ENCODE data around the gene SLC34A1. TPM values are rescaled to one million over a fixed set of nuclear protein-coding genes. Genes with fewer than 3 reads are reported as not detected.
A peak's percentile ranks its signal among the peaks of the same experiment; 100 is the strongest.
"Not testable (repeated sequence)": the region's sequence is repeated elsewhere in the genome, so short reads cannot be mapped to it uniquely, and the experiment has no call there.

Gene SLC34A1
- total RNA-seq, 1 experiment from 2014 or later = 1.5 TPM

- peak; percentile 33 for DNase-seq (ENCODE audit: low read depth)
- in situ Hi-C loops (cut with HindIII; ENCODE audit: low pct_unique_long_range_greater_than_20kb, low sequenced_read_pairs) = no loop called here
Measured at GRCh38 chr5:177354256-177354655, 30.0 kb upstream of the SLC34A1 start.

- DNase-seq (ENCODE audit: low read depth) = no peak
- in situ Hi-C loops (cut with HindIII; ENCODE audit: low pct_unique_long_range_greater_than_20kb, low sequenced_read_pairs) = no loop called here
Measured at GRCh38 chr5:177354711-177355110, 29.5 kb upstream of the SLC34A1 start.

- no peak for DNase-seq (ENCODE audit: low read depth)
- in situ Hi-C loops (cut with HindIII; ENCODE audit: low pct_unique_long_range_greater_than_20kb, low sequenced_read_pairs) = no loop called here
Measured at GRCh38 chr5:177355162-177355867, 28.9 kb upstream of the SLC34A1 start.

DNA sequence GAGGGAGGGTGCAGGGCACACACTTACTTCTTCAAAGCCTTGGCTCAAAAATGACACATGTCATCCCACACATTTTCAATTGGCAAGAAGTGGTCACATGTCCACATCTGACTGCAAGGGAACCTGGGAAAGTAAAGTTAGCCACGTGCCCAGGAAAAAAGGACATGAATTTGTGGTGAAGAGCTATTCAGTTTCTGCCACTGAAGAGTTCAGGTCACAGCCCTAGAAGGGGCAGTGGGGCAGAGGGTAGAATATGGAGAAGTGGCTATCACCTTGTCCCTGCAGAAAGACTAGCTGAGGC is 28.4 kb upstream of the SLC34A1 start:
- no peak for DNase-seq (ENCODE audit: low read depth)
- in situ Hi-C loops (cut with HindIII; ENCODE audit: low pct_unique_long_range_greater_than_20kb, low sequenced_read_pairs) = no loop called here

- no peak for DNase-seq (ENCODE audit: low read depth)
- in situ Hi-C loops (cut with HindIII; ENCODE audit: low pct_unique_long_range_greater_than_20kb, low sequenced_read_pairs) = no loop called here
Measured at GRCh38 chr5:177356746-177357145, 27.5 kb upstream of the SLC34A1 start.

DNA sequence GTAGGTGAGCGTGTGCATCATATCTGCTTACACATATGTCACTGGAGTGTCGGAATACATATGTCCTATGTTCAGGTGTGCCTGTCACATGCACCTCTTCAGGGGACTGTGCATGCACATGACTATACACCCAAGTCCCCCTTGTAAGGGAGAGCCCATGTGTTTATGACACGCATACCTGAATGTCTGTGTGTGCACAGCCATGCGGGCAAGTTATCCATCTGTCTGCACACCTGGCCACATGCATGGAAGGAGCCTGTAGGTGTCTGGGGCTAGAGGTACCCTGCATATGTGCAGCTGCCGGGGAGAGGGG is 27.1 kb upstream of the SLC34A1 start:
- no peak for DNase-seq (ENCODE audit: low read depth)
- in situ Hi-C loops (cut with HindIII; ENCODE audit: low pct_unique_long_range_greater_than_20kb, low sequenced_read_pairs) = no loop called here

DNA sequence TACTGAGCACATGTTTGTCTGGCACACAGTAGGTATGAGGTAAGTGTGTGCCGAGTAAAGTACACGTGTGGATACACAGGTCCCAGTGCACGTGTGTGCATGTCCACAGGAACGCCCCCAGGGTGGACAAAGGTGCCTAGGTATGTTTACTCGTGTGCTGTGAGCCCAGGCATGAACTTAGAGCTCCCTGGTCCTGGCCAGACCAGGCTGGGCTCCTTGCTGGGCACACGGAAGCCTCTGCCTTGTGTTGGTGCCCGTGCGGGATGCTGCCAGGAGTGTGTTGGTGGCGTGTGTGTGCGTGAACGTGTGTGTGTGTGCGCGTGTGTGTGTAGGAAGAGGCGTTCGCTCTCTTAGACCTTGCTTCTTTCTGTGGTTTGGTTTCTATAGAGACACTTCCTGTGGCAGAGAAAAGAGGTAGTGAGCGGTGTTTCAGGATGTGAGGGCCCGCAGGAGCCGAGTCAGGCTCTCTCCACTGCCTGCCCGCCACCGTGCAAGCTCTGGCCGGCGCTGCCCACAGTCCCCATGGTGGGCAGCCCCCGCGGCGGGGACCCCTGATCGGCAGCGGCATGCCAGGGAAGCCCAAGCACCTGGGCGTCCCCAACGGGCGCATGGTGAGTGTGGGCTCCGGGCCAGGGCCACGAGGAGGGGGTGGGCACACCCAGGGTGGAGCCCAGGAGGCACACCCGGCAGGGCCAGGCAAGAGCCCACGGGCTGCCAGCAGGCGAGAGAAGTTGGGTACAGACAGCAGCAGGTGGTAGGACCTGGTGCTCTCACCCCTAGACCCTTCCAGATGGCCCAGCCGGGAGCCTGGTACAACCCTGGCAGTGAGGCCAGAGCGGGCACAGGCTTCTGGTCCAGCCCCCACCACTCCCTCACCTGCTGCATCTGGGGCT is 26.5 kb upstream of the SLC34A1 start, which contains the start of gene RGS14:
RGS14 (plus strand) TSS at position 466 of the 893 bp plus-strand sequence; CDS start at position 567, 101 bp downstream.
- in situ Hi-C loops (cut with HindIII; ENCODE audit: low pct_unique_long_range_greater_than_20kb, low sequenced_read_pairs) = no loop called here
- DNase-seq (ENCODE audit: low read depth) = no peak

- DNase-seq (ENCODE audit: low read depth) = no peak
- in situ Hi-C loops (cut with HindIII; ENCODE audit: low pct_unique_long_range_greater_than_20kb, low sequenced_read_pairs) = no loop called here
Measured at GRCh38 chr5:177358370-177358819, 25.8 kb upstream of the SLC34A1 start.

DNA sequence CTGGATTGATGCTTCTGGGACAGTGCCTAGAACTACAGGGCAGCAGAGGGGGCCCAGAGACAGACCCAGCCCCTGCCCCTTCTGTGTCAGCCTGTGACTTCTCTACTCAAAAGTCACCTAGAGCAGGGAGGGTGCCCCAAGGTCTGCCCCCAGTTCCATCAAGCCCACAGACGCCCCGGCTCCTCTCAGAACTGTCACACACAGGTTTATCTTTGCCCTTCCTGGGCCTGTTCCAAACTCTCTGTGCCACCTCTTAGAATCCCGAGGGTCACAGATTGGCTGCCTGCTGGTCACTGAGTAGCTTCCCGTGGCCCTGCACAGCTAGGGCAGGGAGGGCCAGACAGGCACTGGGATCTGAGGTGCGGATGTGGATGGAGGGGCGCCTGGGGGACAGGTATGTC is 24.8 kb upstream of the SLC34A1 start:
- no peak for DNase-seq (ENCODE audit: low read depth)
- in situ Hi-C loops (cut with HindIII; ENCODE audit: low pct_unique_long_range_greater_than_20kb, low sequenced_read_pairs) = no loop called here

DNA sequence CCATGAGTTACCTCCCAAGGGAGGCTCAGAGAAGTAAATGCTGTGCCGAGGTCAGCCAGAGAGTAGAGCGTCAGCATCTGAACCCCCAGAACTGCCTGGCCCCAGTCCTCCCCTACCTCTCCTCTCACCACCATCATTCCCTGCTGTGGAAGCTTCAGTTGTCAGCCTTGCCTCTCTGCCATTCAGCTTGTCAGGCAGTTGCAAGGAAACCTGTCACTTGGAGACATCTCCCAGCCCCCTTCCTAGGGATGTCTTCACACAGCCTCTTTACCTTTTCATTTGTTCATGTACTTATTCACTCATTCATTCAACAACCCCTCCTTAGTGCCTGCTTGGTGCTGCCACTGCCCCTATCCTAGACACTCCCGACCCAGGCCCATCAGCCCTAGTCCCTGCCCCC is 24.4 kb upstream of the SLC34A1 start:
- no peak for DNase-seq (ENCODE audit: low read depth)
- in situ Hi-C loops (cut with HindIII; ENCODE audit: low pct_unique_long_range_greater_than_20kb, low sequenced_read_pairs) = no loop called here

DNA sequence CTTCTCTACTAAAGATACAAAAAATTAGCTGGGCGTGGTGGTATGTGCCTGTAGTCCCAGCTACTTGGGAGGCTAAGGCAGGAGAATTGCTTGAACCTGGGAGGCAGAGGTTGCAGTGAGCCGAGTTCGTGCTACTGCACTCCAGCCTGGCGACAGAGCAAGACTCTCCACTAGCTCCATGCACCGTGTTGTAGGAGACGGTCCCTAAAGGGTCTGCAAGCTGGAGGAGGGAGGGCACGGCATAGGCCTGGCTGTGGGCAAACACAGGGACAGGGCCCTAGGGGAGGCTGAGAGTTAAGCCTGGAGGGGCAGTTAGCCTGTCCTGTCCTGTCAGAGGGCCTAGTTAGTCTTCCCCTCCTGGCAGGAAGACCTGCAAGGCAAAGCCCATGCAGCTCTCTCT is 23.5 kb upstream of the SLC34A1 start:
- DNase-seq (ENCODE audit: low read depth) = not testable (repeated sequence)

GRCh38 chr5:177361418-177362291 is 22.6 kb upstream of the SLC34A1 start:
- no peak for DNase-seq (ENCODE audit: low read depth)
- in situ Hi-C loops (cut with HindIII; ENCODE audit: low pct_unique_long_range_greater_than_20kb, low sequenced_read_pairs) = no loop called here

More for the DNA sequence above, 23.5 kb upstream of the SLC34A1 start:
- in situ Hi-C loops (cut with HindIII; ENCODE audit: low pct_unique_long_range_greater_than_20kb, low sequenced_read_pairs) = not testable (repeated sequence)

DNA sequence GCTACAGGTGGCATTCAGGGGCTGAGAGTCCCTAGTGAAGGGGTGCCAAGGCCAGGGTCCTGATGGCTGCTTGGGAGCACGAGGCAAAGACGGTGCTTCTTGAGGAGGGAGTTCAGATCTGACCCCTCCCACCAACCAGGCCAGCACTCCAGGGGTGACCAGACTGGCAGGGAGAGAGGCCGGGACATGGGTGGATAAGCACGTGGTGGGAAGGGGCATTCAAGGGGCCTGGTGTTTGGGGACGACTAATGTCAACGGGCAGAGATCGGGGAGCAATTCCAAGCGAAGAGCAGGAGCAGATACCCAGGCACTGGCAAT is 22.0 kb upstream of the SLC34A1 start:
- in situ Hi-C loops (cut with HindIII; ENCODE audit: low pct_unique_long_range_greater_than_20kb, low sequenced_read_pairs) = no loop called here
- no peak for DNase-seq (ENCODE audit: low read depth)

DNA sequence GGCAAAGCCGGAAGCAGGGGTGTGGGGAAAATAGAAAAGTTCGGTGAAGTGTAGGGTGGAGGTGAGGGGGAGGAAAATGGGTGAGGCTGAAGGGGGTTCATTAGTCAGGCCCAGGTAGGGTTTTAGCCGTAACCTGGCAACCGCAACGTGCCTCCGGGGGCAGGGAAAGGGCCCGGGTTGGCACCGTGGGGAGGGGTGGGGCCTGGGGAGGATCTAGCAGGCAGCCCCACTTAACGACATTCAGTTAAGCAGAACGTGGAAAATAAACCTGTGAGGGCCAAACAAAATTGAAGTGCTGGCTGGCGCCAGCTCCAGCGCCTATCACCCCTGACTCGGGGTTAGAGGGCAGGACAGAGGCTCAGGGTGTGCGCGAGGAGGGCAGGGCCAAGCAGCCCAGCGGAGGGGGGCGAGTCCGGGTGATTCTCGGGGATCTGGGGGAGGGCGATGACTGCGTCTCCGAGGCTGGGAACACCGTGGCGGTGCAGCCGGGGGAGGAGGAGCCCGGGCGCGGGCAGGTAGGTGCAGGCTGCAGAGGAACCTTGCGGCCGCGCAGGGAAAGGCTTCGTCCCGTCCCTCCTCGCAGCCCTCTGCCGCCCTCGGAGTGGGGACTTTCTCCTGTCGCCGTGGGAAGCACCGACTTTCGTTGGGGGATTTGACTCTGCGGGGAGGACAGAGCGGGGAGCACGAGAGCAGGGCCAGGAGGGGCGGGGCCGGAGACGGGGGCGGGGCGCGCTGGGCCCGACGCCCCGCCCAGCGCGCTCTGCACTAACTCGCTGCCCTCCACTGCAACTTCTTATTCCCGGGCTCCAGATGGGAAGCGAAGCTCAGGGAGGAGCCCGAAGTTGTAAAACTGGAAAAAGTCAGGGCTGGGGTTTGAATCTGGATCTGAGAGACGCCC is 21.4 kb upstream of the SLC34A1 start:
- in situ Hi-C loops (cut with HindIII; ENCODE audit: low pct_unique_long_range_greater_than_20kb, low sequenced_read_pairs) = no loop called here
- DNase-seq (ENCODE audit: low read depth) = peak; percentile 63

- no peak for DNase-seq (ENCODE audit: low read depth)
- in situ Hi-C loops (cut with HindIII; ENCODE audit: low pct_unique_long_range_greater_than_20kb, low sequenced_read_pairs) = no loop called here
Measured at GRCh38 chr5:177363565-177363964, 20.7 kb upstream of the SLC34A1 start.

- DNase-seq (ENCODE audit: low read depth) = no peak
- in situ Hi-C loops (cut with HindIII; ENCODE audit: low pct_unique_long_range_greater_than_20kb, low sequenced_read_pairs) = no loop called here
Measured at GRCh38 chr5:177364159-177364962, 19.9 kb upstream of the SLC34A1 start.

GRCh38 chr5:177365845-177366527 is 18.2 kb upstream of the SLC34A1 start:
- DNase-seq (ENCODE audit: low read depth) = no peak
- in situ Hi-C loops (cut with HindIII; ENCODE audit: low pct_unique_long_range_greater_than_20kb, low sequenced_read_pairs) = no loop called here
